Spleen (tissue), 11 donors: ENCODE measurements around the gene GBP7. TPM values are rescaled to one million over a fixed set of nuclear protein-coding genes. Genes with fewer than 3 reads are reported as not detected.

Experiments used
- DNase-seq: peaks from one replicate; pipeline ENCODE4 v3.0.0-alpha.2; 2020
- H3K27ac ChIP-seq, 8 donors: fragments of 200-600 bp; sonication (generic) in 7 of 8; 1 replicate in 4 of 8; 2 replicates in 4 of 8; pipeline versions ENCODE4 v1.5.0 to v1.8.0; 2016 to 2021; ENCODE audit warnings: inconsistent platforms in 4 of 8, mild to moderate bottlenecking in 4 of 8, moderate library complexity in 1 of 8
- H3K27me3 ChIP-seq, 7 donors: fragments of 200-600 bp; sonication (generic) in 6 of 7; replicated peaks in 1 of 7; 1 replicate in 4 of 7; 2 replicates in 3 of 7; pipeline versions ENCODE4 v1.5.0 to v1.8.0; 2016 to 2021; ENCODE audit warnings: inconsistent platforms in 3 of 7, mild to moderate bottlenecking in 1 of 7
- H3K36me3 ChIP-seq, 6 donors: fragments of 200-600 bp; sonication (generic) in 5 of 6; 1 replicate in 4 of 6; 2 replicates in 2 of 6; pipeline versions ENCODE4 v1.5.0 to v1.8.0; 2016 to 2021; ENCODE audit warnings: inconsistent platforms in 2 of 6
- H3K4me1 ChIP-seq, 6 donors: fragments of 200-600 bp; sonication (generic) in 5 of 6; 1 replicate in 3 of 6; 2 replicates in 3 of 6; pipeline versions ENCODE4 v1.5.0 to v1.8.0; 2016 to 2021; ENCODE audit warnings: inconsistent platforms in 3 of 6
- H3K4me3 ChIP-seq, 8 donors: fragments of 200-600 bp; sonication (generic) in 7 of 8; 1 replicate in 4 of 8; 2 replicates in 4 of 8; pipeline versions ENCODE4 v1.5.0 to v1.8.0; 2016 to 2021; ENCODE audit warnings: inconsistent platforms in 4 of 8, mild to moderate bottlenecking in 4 of 8, moderate library complexity in 2 of 8
- H3K9me3 ChIP-seq, 8 donors: fragments of 200-600 bp; sonication (generic) in 7 of 8; 1 replicate in 4 of 8; 2 replicates in 4 of 8; pipeline versions ENCODE4 v1.5.0 to v1.8.0; 2016 to 2021; ENCODE audit warnings: inconsistent platforms in 4 of 8
- CTCF ChIP-seq, 11 experiments: fragments of 200-600 bp in 7 of 11; fragments of 450-650 bp in 4 of 11; sonication (generic) in 4 of 11; IDR thresholded peaks in 8 of 11; conservative IDR thresholded peaks in 3 of 11; 1 replicate in 7 of 11; 2 replicates in 4 of 11; pipeline versions ENCODE4 v1.4.0 to v1.8.0; 2016 to 2021; ENCODE audit warnings: antibody characterized with exemption in 11 of 11, inconsistent platforms in 4 of 11, mild to moderate bottlenecking in 1 of 11
- POLR2A ChIP-seq, 3 donors: fragments of 450-650 bp; IDR thresholded peaks; one replicate each; pipeline ENCODE4 v1.5.1; 2017; ENCODE audit warnings: antibody characterized with exemption in 3 of 3, mild to moderate bottlenecking in 1 of 3
- POLR2AphosphoS5 ChIP-seq, 3 donors: sonication (generic); formaldehyde crosslinking; IDR thresholded peaks; one replicate each; pipeline ENCODE4 v1.5.1; 2017; ENCODE audit warnings: antibody characterized with exemption in 3 of 3
- WGBS, 5 donors: extraction: QIAGEN DNeasy Blood & Tissue Kit in 3 of 5; methylation state at CpG; one replicate each; pipeline versions ENCODE4 v1.1.5 to v1.1.7; 2013 to 2018; 5-methylcytosine and 5-hydroxymethylcytosine counted together
- intact Hi-C: fragments of 100-400 bp; cut with DNase I; formaldehyde crosslinking; loops from one replicate; pipeline ENCODE4 v1.15.0; 2023; ENCODE audit warnings: low total_unique reads
- polyA plus RNA-seq, 3 donors: library from polyadenylated mRNA; stranded (reverse); fragments of 200-250 nt; gene quantifications; one replicate each; pipeline ENCODE4 v1.2.1, GENCODE V29; 2013
- total RNA-seq, 7 donors: library from RNA; depleted of rRNA in 3 of 7; stranded (reverse); fragments of >200 nt in 3 of 7; fragmentation: NEBNext Ultra II Directional in 4 of 7; extraction: Animal tissue kit (Norgen Biotek cat#: 25700) in 4 of 7; gene quantifications; one replicate each; pipeline versions ENCODE4 v1.1.0 to v1.2.1, GENCODE V29; 2016 to 2021
- donor health status: healthy with polysubstance abuse.
- donor health status: DM: no; HTN: no; CAD: no; lungs with moderate emphysema.
- donor health status: DM: no; HTN: no; CAD: no.
- donor health status: Bipolar disorder and iron deficiency.
- donor health status: healthy.
- donor health status: DM: no; HTN: no; CAD: no.
- donor health status: DM: yes; HTN: yes; CAD: no.

The GBP7 gene
- total and polyA plus RNA-seq, 10 donors = 0.02 to 0.50 (median 0.14) TPM; not detected in 5

DNA sequence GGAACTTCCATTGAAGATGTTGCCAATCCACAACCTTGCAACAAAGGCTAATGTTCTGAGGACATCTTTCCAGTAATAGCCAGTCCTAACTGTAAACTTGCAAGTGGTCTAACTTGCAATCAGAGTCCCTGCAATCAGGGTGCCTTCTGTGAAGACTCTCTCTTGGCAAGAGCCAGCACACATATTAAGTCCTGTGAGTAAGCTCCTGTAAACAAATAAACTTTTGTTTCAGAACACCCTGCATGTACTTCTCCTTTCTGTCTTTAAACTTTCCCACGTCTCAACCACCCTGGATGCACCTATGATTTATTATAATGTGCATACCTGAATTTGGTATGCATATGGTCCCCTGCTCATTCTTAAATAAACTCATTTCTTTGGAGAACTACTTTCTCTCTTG is 9.1 kb downstream of the GBP7 start:
- no peak for TF ChIP-seq POLR2A (IDR thresholded peaks at IDR 0.05)
- no peak for TF ChIP-seq POLR2AphosphoS5 (IDR thresholded peaks at IDR 0.05)
- no peak for TF ChIP-seq CTCF (IDR thresholded peaks at IDR 0.05 in 8 of 11, conservative IDR thresholded peaks at IDR 0.05 in 3 of 11)
- Histone ChIP-seq H3K27ac (no peak overlapping the region), H3K4me1 (no peaks in the 10 kb centered on the region), H3K9me3 (no peaks in the 10 kb centered on the region), H3K4me3 (no peak overlapping the region), H3K36me3 (no peaks in the 10 kb centered on the region), H3K27me3 (no peaks in the 10 kb centered on the region)
- DNase-seq = no peak
- 57 to 77% (median 66%) methylated on average over 1 of the region's 1 CpG for WGBS, 5 donors
- intact Hi-C loops = no loop called here

DNA sequence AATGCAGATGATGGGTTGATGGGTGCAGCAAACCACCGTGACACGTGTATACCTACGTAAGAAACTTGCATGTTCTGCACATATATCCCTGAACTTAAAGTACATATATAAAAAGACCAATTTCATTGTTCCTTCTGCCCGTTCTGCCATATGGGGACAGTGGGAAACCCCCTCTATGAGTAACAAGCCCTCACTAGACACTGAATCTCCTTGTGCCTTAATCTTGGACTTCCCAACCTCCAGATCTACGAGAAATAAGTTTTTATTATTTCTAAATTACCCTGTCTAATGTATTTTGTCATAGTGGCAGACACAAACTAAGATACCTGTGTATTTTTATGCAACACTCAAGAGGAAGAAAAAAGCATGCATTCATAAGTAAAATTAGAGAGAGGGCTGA is 10.0 kb downstream of the GBP7 start:
- H3K4me3 ChIP-seq = no peak overlapping the region
- no peak for DNase-seq
- WGBS, 5 donors = 86 to 95% (median 92%) methylated on average over 5 of the region's 5 CpGs
- no peaks in the 10 kb centered on the region for H3K36me3 ChIP-seq
- TF ChIP-seq POLR2A (IDR thresholded peaks at IDR 0.05) = no peak
- peaks cover 0 to 8% (median 5%) of the 10 kb centered on the region in 8 donors for H3K9me3 ChIP-seq
- H3K27me3 ChIP-seq = no peaks in the 10 kb centered on the region
- H3K27ac ChIP-seq = no peak overlapping the region
- intact Hi-C loops = no loop called here
- no peaks in the 10 kb centered on the region for H3K4me1 ChIP-seq

DNA sequence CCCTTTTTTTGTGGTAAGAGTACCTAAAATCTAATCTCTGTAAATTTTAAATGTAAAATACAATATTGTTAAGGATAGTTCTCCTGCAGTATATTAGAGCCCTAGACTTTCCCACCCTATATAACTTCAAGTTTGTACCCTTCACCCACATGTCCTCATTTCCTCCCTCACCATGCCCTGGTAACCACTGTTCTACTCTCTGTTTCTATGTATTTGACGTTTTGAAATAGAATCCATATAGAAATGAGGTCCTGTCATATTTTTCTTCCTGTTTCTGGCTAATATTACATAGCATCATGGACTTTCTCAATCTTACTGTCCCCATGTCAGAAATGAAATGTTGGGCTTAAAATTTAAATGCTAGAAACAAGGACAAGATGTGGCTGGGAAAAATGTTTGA is 24.8 kb downstream of the GBP7 start:
- TF ChIP-seq POLR2AphosphoS5 (IDR thresholded peaks at IDR 0.05) (no peak), CTCF (IDR thresholded peaks at IDR 0.05 in 8 of 11, conservative IDR thresholded peaks at IDR 0.05 in 3 of 11) (no peak), POLR2A (IDR thresholded peaks at IDR 0.05) (no peak)
- WGBS, 5 donors = 14 to 31% (median 21%) methylated on average over 1 of the region's 1 CpG
- DNase-seq = no peak

DNA sequence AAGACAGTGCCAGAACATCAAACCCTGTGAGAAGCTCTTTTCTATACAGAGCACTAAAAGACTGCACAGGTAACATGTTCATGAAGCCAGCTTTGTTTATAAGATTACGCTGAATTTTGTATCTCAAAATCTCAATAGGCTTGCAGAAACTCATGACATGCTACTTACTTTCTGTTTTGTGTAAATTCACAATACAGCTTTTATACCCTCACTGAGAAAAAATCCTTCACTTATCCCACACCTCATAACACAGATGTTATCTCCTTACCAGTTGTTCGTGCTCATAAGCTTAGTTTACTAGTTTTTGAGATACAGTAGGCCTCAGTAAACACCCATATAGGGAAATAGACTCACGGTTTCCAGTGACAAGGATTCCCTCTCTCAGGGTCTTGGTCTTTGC is 25.8 kb downstream of the GBP7 start:
- 83 to 89% (median 85%) methylated on average over 3 of the region's 3 CpGs for WGBS, 5 donors
- H3K9me3 ChIP-seq = no peaks in the 10 kb centered on the region
- no peak overlapping the region for H3K4me3 ChIP-seq
- no peak overlapping the region for H3K27ac ChIP-seq
- TF ChIP-seq POLR2A (IDR thresholded peaks at IDR 0.05) (no peak), POLR2AphosphoS5 (IDR thresholded peaks at IDR 0.05) (no peak), CTCF (IDR thresholded peaks at IDR 0.05 in 8 of 11, conservative IDR thresholded peaks at IDR 0.05 in 3 of 11) (no peak)
- no peaks in the 10 kb centered on the region for H3K27me3 ChIP-seq
- DNase-seq = no peak
- no peaks in the 10 kb centered on the region for H3K4me1 ChIP-seq
- H3K36me3 ChIP-seq = no peaks in the 10 kb centered on the region
- intact Hi-C loops = no loop called here

More for the DNA sequence above, 24.8 kb downstream of the GBP7 start:
- intact Hi-C loops = no loop called here
- H3K36me3 ChIP-seq = no peaks in the 10 kb centered on the region
- no peak overlapping the region for H3K4me3 ChIP-seq
- no peaks in the 10 kb centered on the region for H3K9me3 ChIP-seq
- H3K27me3 ChIP-seq = no peaks in the 10 kb centered on the region
- H3K4me1 ChIP-seq = no peaks in the 10 kb centered on the region
- H3K27ac ChIP-seq = no peak overlapping the region

- Histone ChIP-seq H3K4me3 (no peak overlapping the region), H3K4me1 (no peaks in the 10 kb centered on the region), H3K27ac (no peak overlapping the region), H3K27me3 (no peaks in the 10 kb centered on the region), H3K36me3 (no peaks in the 10 kb centered on the region), H3K9me3 (no peaks in the 10 kb centered on the region)
- intact Hi-C loops = no loop called here
- no peak for DNase-seq
- 69 to 87% (median 82%) methylated on average over 3 of the region's 3 CpGs for WGBS, 5 donors
- TF ChIP-seq CTCF (IDR thresholded peaks at IDR 0.05 in 8 of 11, conservative IDR thresholded peaks at IDR 0.05 in 3 of 11) (no peak), POLR2A (IDR thresholded peaks at IDR 0.05) (no peak), POLR2AphosphoS5 (IDR thresholded peaks at IDR 0.05) (no peak)
Observed at GRCh38 chr1:89149229-89149628, 26.6 kb downstream of the GBP7 start.
